Suprapubic skin (tissue), 4 donors: ENCODE results near the gene NR3C1.

Experiments used
- CTCF ChIP-seq, 2 donors: fragments of 200-600 bp in 1 of 2; fragments of 450-650 bp in 1 of 2; sonication (generic) in 1 of 2; IDR thresholded peaks; one replicate each; pipeline ENCODE4 v1.5.1; 2016 to 2019; ENCODE audit warnings: antibody characterized with exemption in 2 of 2, mild to moderate bottlenecking in 1 of 2, moderate library complexity in 1 of 2
- POLR2A ChIP-seq, 2 donors: fragments of 450-650 bp; IDR thresholded peaks; one replicate each; pipeline ENCODE4 v1.6.1; 2017; ENCODE audit warnings: antibody characterized with exemption in 2 of 2, mild to moderate bottlenecking in 2 of 2, moderate library complexity in 2 of 2
- POLR2AphosphoS5 ChIP-seq, 3 donors: sonication (generic); formaldehyde crosslinking; IDR thresholded peaks; one replicate each; pipeline ENCODE4 v1.6.1; 2017; ENCODE audit warnings: antibody characterized with exemption in 3 of 3

- no peak for TF ChIP-seq POLR2A (IDR thresholded peaks at IDR 0.05)
- no peak for TF ChIP-seq CTCF (IDR thresholded peaks at IDR 0.05)
- no peak for TF ChIP-seq POLR2AphosphoS5 (IDR thresholded peaks at IDR 0.05)
Measured at GRCh38 chr5:143354025-143354424, 49.5 kb downstream of the NR3C1 start.
